Kidney glomerular epithelial cell (primary cell): Measurements from ENCODE around the gene DCDC2.
"Not testable (repeated sequence)": the region's sequence is repeated elsewhere in the genome, so short reads cannot be mapped to it uniquely, and the experiment has no call there.

Experiments used
- DNase-seq: peaks from one replicate; lab custom pipeline; 2025; lab: John Stamatoyannopoulos, UW

Gene DCDC2

GRCh38 chr6:24357336-24358218 is at the start of gene DCDC2:
Gene DCDC2, minus strand, starts transcription at chr6:24358059. Its CDS starts 309 bp downstream, at chr6:24357750.
- peak; percentile 91 for DNase-seq

GRCh38 chr6:24405262-24405661 is 47.4 kb upstream of the DCDC2 start:
- DNase-seq = no peak

- no peak for DNase-seq
These were observed 45.6 kb upstream of the DCDC2 start for GRCh38 chr6:24403501-24403824.

- peak; percentile 67 for DNase-seq
These were observed 45.0 kb upstream of the DCDC2 start, which contains the start of gene MRS2 for GRCh38 chr6:24402697-24403500. Gene MRS2, plus strand, starts transcription at chr6:24402936. Its CDS starts 111 bp downstream, at chr6:24403047.

- no peak for DNase-seq
These were observed 43.6 kb upstream of the DCDC2 start for GRCh38 chr6:24401458-24401857.

GRCh38 chr6:24400045-24401039 is 42.5 kb upstream of the DCDC2 start:
- not testable (repeated sequence) for DNase-seq

- DNase-seq = no peak
These were observed 39.8 kb upstream of the DCDC2 start for GRCh38 chr6:24397631-24398030.

GRCh38 chr6:24396824-24397223 is 39.0 kb upstream of the DCDC2 start:
- DNase-seq = no peak

- DNase-seq = peak; percentile 46
These were observed 37.0 kb upstream of the DCDC2 start for GRCh38 chr6:24394780-24395437.

GRCh38 chr6:24394061-24394779 is 36.4 kb upstream of the DCDC2 start:
- no peak for DNase-seq

- DNase-seq = no peak
These were observed 34.0 kb upstream of the DCDC2 start for GRCh38 chr6:24391756-24392405.

- no peak for DNase-seq
These were observed 33.3 kb upstream of the DCDC2 start for GRCh38 chr6:24391208-24391607.

- no peak for DNase-seq
These were observed 30.0 kb upstream of the DCDC2 start for GRCh38 chr6:24387818-24388217.

- DNase-seq = no peak
These were observed 27.8 kb upstream of the DCDC2 start for GRCh38 chr6:24385536-24386269.

- not testable (repeated sequence) for DNase-seq
These were observed 26.7 kb upstream of the DCDC2 start for GRCh38 chr6:24384369-24385130.

- DNase-seq = peak; percentile 69
These were observed 25.1 kb upstream of the DCDC2 start for GRCh38 chr6:24382891-24383494.

GRCh38 chr6:24382220-24382540 is 24.3 kb upstream of the DCDC2 start:
- DNase-seq = peak; percentile 77
